ENCODE results near the gene MYADM. TPM values are rescaled to one million over a fixed set of nuclear protein-coding genes. Genes with fewer than 3 reads are reported as not detected.

The MYADM gene
- total and polyA plus RNA-seq, 9 donors: 27.5 to 216 (median 134) TPM

- TF ChIP-seq EP300 (IDR thresholded peaks at IDR 0.05) (no peak), CTCF (IDR thresholded peaks at IDR 0.05) (no peak), POLR2A (IDR thresholded peaks at IDR 0.05) (no peak)
- WGBS, 3 donors: 31 to 38% (median 33%) methylated on average over 4 of the region's 4 CpGs
- intact Hi-C loops (cut with DNase I): loop anchor here in 1 of 4 donors (1.0 kb wide), 1 partner anchor 30 kb away; no protein-coding TSS in a partner anchor
- Histone ChIP-seq H3K27ac (no peak overlapping the region), H3K4me3 (no peak overlapping the region), H3K4me1 (ENCODE audit: insufficient read depth) (no peaks in the 10 kb centered on the region), H3K27me3 (no peaks in the 10 kb centered on the region), H3K36me3 (no peaks in the 10 kb centered on the region), H3K9me3 (no peaks in the 10 kb centered on the region)
- DNase-seq: no peak
Measured at GRCh38 chr19:53896682-53897081, 29.0 kb downstream of the MYADM start.

GRCh38 chr19:53897459-53897858, 29.8 kb downstream of the MYADM start:
- no peak overlapping the region for H3K27ac ChIP-seq
- 50 to 60% (median 51%) methylated on average over 4 of the region's 4 CpGs for WGBS, 3 donors
- intact Hi-C loops (cut with DNase I): loop anchor here in 1 of 4 donors (1.0 kb wide), 1 partner anchor 29 kb away; no protein-coding TSS in a partner anchor
- no peaks in the 10 kb centered on the region for H3K27me3 ChIP-seq
- no peaks in the 10 kb centered on the region for H3K9me3 ChIP-seq
- TF ChIP-seq POLR2A (IDR thresholded peaks at IDR 0.05): no peak
- TF ChIP-seq CTCF (IDR thresholded peaks at IDR 0.05): no peak
- TF ChIP-seq EP300 (IDR thresholded peaks at IDR 0.05): no peak
- H3K36me3 ChIP-seq: no peaks in the 10 kb centered on the region
- no peak for DNase-seq
- H3K4me3 ChIP-seq: no peak overlapping the region
- H3K4me1 ChIP-seq (ENCODE audit: insufficient read depth): no peaks in the 10 kb centered on the region

- H3K27ac ChIP-seq: no peak overlapping the region
- no peak overlapping the region for H3K4me3 ChIP-seq
- intact Hi-C loops (cut with DNase I): no loop called here
- WGBS, 3 donors: 3 to 13% (median 5%) methylated on average over 16 of the region's 16 CpGs
- no peak for DNase-seq
- H3K4me1 ChIP-seq (ENCODE audit: insufficient read depth): no peaks in the 10 kb centered on the region
- H3K9me3 ChIP-seq: no peaks in the 10 kb centered on the region
- TF ChIP-seq POLR2A (IDR thresholded peaks at IDR 0.05): no peak
- TF ChIP-seq CTCF (IDR thresholded peaks at IDR 0.05): no peak
- TF ChIP-seq EP300 (IDR thresholded peaks at IDR 0.05): no peak
- no peaks in the 10 kb centered on the region for H3K36me3 ChIP-seq
- H3K27me3 ChIP-seq: no peaks in the 10 kb centered on the region
Measured at GRCh38 chr19:53898166-53898565, 30.5 kb downstream of the MYADM start.

- no peak overlapping the region for H3K27ac ChIP-seq
- TF ChIP-seq EP300 (IDR thresholded peaks at IDR 0.05) (no peak), CTCF (IDR thresholded peaks at IDR 0.05) (no peak), POLR2A (IDR thresholded peaks at IDR 0.05) (no peak)
- no peaks in the 10 kb centered on the region for H3K27me3 ChIP-seq
- no peak overlapping the region for H3K4me3 ChIP-seq
- no peaks in the 10 kb centered on the region for H3K36me3 ChIP-seq
- intact Hi-C loops (cut with DNase I): no loop called here
- no peaks in the 10 kb centered on the region for H3K9me3 ChIP-seq
- WGBS, 3 donors: 2 to 4% (median 3%) methylated on average over 36 to 42 of the region's 42 CpGs
- no peaks in the 10 kb centered on the region for H3K4me1 ChIP-seq (ENCODE audit: insufficient read depth)
- DNase-seq: no peak
Measured at GRCh38 chr19:53898636-53899341, 31.1 kb downstream of the MYADM start.

Data from ovary (tissue), 9 donors.